Chondrocyte (in vitro differentiated cells): ENCODE results near the gene RCOR2. TPM values are rescaled to one million over a fixed set of nuclear protein-coding genes. Genes with fewer than 3 reads are reported as not detected.

Experiments
- DNase-seq: peaks from one replicate; pipeline ENCODE4 v3.0.0; 2021; ENCODE audit warnings: mixed read lengths, low spot score
- H3K27ac Mint-ChIP-seq: one replicate; pipeline ENCODE4 v1.8.0; 2021; ENCODE audit warnings: mild to moderate bottlenecking, moderate library complexity, mixed read lengths; ENCODE audit not compliant: unreplicated experiment
- H3K27me3 Mint-ChIP-seq: 2 replicates; pipeline ENCODE4 v1.8.0; 2021; ENCODE audit warnings: low read depth, mixed read lengths
- H3K36me3 Mint-ChIP-seq: 2 replicates; pipeline ENCODE4 v1.8.0; 2021; ENCODE audit warnings: low read depth, mixed read lengths
- H3K4me1 Mint-ChIP-seq: 2 replicates; pipeline ENCODE4 v1.8.0; 2021; ENCODE audit warnings: low read depth, mild to moderate bottlenecking, mixed read lengths
- H3K4me3 Mint-ChIP-seq: one replicate; pipeline ENCODE4 v1.8.0; 2021; ENCODE audit warnings: mild to moderate bottlenecking, moderate library complexity, mixed read lengths; ENCODE audit not compliant: unreplicated experiment
- H3K9me3 Mint-ChIP-seq: 2 replicates; pipeline ENCODE4 v1.8.0; 2021; ENCODE audit warnings: low read depth, mixed read lengths
- total RNA-seq: library from RNA; stranded (reverse); gene quantifications from 3 replicates; pipeline ENCODE4 v1.2.1, GENCODE V29; 2021
- TF ChIP-seq, protein P1 (sequence below): fragments of 200-600 bp; sonication (generic); IDR thresholded peaks from 2 replicates; pipeline ENCODE4 v1.5.0; 2021; ENCODE audit warnings: antibody characterized with exemption, mild to moderate bottlenecking, moderate library complexity

The RCOR2 gene
- total RNA-seq, 1 donor from 2014 or later: 2.7 TPM

DNA sequence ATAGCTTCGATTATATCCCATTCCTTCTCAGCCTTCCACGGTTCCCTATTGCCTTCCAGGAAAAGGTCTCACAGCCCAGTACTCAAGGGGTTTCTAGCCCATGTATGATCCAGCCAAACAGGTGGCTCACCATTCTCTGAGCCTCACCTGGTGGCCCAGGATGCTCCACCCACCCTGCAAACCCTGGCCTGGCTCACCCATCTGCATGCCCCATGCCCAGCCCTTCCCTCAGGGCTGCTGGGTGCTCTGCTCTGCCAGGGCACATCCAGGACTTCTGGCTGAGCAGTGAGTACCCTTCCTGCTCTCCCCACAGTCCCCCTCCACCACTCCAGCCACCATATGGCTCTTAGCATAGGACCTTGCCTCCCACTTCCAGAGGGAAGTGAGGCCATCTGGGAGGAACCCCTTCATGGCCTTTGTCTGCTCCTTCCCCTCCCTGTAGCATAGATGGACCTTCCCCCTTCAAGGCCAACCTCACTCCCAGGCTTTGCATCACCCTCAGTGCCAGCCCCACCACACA, 5.8 kb upstream of the RCOR2 start:
- H3K4me1 Mint-ChIP-seq: peaks cover 8% of the 10 kb centered on the region
- no peaks in the 10 kb centered on the region for H3K27me3 Mint-ChIP-seq
- H3K27ac Mint-ChIP-seq: no peak overlapping the region
- DNase-seq: no peak
- no peak overlapping the region for H3K4me3 Mint-ChIP-seq
- TF ChIP-seq, protein P1, sequence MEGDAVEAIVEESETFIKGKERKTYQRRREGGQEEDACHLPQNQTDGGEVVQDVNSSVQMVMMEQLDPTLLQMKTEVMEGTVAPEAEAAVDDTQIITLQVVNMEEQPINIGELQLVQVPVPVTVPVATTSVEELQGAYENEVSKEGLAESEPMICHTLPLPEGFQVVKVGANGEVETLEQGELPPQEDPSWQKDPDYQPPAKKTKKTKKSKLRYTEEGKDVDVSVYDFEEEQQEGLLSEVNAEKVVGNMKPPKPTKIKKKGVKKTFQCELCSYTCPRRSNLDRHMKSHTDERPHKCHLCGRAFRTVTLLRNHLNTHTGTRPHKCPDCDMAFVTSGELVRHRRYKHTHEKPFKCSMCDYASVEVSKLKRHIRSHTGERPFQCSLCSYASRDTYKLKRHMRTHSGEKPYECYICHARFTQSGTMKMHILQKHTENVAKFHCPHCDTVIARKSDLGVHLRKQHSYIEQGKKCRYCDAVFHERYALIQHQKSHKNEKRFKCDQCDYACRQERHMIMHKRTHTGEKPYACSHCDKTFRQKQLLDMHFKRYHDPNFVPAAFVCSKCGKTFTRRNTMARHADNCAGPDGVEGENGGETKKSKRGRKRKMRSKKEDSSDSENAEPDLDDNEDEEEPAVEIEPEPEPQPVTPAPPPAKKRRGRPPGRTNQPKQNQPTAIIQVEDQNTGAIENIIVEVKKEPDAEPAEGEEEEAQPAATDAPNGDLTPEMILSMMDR: no peak
- no peaks in the 10 kb centered on the region for H3K36me3 Mint-ChIP-seq
- no peaks in the 10 kb centered on the region for H3K9me3 Mint-ChIP-seq

DNA sequence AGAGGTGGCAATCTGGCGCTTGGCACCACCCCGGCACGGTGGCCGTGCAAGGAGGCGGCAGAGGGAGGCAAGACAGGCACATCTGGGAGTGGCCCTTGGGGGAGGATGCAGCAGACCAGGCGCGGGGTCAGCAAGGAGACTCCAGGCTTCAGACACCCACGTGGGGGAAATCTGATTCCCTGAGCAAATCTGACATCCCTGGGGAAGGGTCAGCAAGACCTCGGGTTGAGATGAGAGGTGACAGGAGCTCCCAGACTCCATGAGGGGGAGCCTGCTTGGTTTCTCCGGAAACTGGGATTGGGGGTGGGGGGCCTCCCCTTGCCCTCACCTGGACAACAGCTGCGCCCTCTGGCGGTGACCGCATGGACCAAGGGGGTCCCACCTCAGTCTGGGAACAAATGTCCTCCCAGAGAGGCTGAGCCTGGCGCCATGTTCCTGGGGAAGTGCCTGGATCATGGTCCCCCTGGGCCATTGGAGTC, 4.0 kb upstream of the RCOR2 start:
- H3K27ac Mint-ChIP-seq: no peak overlapping the region
- H3K36me3 Mint-ChIP-seq: no peaks in the 10 kb centered on the region

DNA sequence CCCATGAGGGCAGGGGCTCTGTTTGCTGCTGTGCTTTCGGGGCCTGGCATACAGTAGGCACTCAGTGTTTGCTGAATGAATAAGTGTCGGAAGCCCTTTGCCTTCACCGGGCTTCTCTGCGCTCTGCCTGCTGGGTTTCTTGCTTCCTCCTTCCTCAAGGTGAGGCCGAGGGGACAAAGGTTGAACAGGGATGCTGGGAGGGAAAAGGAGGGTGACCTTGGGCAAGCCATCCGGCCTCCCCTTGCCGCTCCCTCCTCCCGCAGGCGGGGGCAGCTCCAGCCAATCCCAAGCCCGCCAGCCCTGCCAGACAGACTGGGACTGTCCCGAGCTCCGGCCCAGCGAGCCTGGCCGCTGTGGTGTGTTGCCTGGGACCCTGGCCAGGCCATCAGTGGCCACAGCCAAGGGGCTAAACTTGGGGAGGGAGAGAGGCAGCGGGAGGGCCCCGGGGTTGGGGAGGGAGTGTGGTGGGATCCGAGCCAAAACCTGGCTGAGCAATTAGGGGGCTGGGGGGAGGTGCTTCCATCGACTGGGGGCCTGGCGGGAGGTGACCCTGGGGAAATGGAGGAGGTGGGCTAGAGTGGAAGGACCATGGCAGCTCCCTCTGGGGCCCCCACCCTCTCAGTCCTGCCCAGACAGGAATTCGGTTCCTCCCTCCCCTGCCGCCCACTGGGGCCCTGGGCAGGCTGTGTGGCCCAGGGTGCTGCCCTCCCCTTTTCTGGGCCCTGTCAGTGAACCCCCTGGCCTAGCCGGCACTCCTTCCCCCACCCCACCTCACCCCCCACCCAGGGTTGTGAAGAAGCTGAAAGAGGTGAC, 3.4 kb upstream of the RCOR2 start:
- TF ChIP-seq, protein P1: no peak
- DNase-seq: no peak
- peaks cover 15% of the 10 kb centered on the region for H3K4me1 Mint-ChIP-seq
- no peak overlapping the region for H3K4me3 Mint-ChIP-seq
- H3K9me3 Mint-ChIP-seq: no peaks in the 10 kb centered on the region
- no peaks in the 10 kb centered on the region for H3K36me3 Mint-ChIP-seq
- no peaks in the 10 kb centered on the region for H3K27me3 Mint-ChIP-seq
- H3K27ac Mint-ChIP-seq: no peak overlapping the region

More for the DNA sequence above, 4.0 kb upstream of the RCOR2 start:
- TF ChIP-seq, protein P1: peak; percentile 74
- no peak overlapping the region for H3K4me3 Mint-ChIP-seq
- H3K9me3 Mint-ChIP-seq: no peaks in the 10 kb centered on the region
- H3K4me1 Mint-ChIP-seq: peaks cover 15% of the 10 kb centered on the region
- H3K27me3 Mint-ChIP-seq: no peaks in the 10 kb centered on the region
- no peak for DNase-seq

DNA sequence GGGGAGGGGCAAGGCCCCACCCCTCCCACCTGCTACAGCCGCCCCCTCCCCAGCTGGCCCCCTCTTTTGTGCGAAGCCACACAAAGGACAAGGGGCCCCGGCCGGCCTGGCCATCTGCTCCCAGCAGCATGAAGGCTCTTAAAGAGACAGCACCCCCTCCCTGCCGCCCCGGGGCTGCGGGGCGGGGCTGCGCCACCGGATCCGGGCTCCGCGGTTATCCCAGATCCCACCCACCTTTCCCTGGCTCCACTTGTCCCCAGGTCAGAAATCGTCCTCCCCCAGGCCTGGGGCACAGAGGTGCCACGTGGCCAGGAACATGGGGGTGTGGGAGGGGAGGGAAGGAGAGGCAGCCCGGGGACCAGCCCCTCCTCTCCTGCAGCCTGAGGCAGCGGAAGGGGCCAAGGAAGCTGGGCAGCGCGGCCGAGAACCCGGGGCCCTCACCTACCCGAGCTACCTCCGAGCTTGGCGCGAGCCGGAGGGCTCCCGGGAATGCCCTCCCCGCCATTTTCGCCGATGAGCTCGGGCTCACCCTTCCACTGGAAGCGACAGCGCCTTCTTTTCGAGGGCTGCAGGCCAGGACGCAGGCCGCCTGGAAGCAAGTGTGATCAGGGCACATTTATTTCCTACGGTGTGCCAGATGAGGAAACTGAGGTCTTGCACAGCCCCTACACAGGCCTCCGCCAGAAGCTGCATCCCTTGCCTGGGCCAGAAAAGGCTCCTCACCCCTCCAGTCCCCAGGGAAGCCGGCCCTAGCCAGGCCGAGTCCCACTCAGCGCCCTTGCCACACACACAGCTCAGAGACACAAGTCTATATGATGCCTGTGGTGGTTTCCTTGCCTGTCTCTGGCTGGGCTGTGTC, 2.5 kb upstream of the RCOR2 start:
- peaks cover 18% of the 10 kb centered on the region for H3K4me1 Mint-ChIP-seq
- no peak overlapping the region for H3K27ac Mint-ChIP-seq
- no peak overlapping the region for H3K4me3 Mint-ChIP-seq
- no peaks in the 10 kb centered on the region for H3K9me3 Mint-ChIP-seq
- TF ChIP-seq, protein P1: no peak
- no peaks in the 10 kb centered on the region for H3K27me3 Mint-ChIP-seq
- no peak for DNase-seq
- no peaks in the 10 kb centered on the region for H3K36me3 Mint-ChIP-seq
